ENCODE data around the gene AP3B2.

The AP3B2 gene

DNA sequence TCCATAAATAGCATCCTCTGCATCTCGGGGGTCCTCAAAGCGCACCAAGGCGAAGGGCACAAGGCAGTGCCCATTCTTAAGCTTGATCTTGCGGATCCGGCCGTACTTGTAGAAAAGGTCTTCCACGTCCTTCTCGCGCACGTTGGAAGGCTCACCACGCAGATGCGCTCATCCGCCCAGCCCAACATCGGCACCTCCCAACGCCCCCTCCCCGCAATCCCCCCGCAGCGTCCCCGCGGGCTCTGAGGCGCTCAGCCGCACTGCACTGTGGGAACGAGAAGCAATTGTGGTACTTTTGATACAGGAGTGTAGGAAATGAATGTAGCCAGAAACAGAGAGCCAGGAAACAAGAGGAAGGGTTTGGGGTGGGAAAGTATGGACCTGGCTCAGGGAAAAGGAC lies 17.5 kb downstream of the AP3B2 start:
- no peak for DNase-seq (ENCODE audit: low read depth)

DNA sequence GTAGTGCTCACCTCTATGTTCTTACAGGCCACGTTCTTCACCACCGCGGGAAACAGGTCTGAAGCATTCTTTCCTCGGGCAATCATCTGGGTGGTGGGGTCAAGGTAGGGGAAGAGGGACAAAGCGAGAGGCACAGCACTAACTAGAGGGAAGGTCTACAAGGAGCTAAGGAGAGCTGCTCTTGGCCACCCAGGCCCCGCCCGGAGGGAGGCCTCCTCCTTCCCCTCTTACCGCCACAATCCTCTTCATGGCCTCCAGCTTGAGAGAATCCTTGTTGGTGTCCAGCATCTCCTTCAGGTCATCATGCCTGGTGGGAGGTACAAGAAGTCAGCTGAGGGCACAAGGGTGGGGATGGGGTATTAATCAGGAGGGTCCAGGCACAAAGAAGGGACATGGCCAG lies 20.5 kb downstream of the AP3B2 start:
- DNase-seq (ENCODE audit: low read depth), result no peak

DNA sequence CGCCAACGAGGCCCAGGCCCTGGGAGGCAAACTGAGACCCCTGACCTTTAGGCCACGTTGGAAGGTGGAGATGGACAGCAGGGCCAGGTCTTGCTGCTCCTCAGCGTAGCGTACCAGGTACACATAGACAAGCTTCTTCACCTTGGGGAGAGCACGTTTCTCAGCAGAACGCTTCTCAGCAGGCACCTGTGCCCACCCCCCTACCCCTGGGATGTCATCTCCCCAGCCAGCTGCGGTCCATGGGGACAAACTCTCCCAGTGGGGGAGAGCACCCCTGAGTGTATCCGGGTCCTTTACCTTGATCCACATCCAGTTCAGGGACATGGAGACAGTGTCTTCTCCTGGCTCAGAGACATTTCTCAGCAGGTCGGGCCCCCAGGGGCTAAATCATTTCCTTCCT lies 21.0 kb downstream of the AP3B2 start:
- no peak for DNase-seq (ENCODE audit: low read depth)

DNA sequence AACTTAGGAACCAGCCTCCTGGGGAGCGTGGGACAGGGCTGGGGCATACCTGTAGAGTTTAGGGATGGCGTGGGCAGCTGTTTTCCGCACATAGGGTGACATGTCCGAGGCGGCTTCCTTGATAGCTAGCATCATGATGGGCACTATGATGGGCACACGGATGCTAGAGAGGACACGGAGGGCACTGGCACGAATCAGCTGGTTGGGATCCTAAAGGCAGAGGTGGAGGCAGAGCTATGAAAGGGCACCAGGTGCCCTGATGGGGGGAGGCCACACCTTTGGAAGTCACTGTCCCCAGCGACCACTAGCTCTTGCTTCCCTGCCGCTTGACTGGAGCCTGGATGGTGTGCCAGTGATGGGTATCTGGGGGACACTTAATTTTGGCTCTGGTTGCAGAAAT lies 28.3 kb downstream of the AP3B2 start:
- DNase-seq (ENCODE audit: low read depth), result no peak

DNA sequence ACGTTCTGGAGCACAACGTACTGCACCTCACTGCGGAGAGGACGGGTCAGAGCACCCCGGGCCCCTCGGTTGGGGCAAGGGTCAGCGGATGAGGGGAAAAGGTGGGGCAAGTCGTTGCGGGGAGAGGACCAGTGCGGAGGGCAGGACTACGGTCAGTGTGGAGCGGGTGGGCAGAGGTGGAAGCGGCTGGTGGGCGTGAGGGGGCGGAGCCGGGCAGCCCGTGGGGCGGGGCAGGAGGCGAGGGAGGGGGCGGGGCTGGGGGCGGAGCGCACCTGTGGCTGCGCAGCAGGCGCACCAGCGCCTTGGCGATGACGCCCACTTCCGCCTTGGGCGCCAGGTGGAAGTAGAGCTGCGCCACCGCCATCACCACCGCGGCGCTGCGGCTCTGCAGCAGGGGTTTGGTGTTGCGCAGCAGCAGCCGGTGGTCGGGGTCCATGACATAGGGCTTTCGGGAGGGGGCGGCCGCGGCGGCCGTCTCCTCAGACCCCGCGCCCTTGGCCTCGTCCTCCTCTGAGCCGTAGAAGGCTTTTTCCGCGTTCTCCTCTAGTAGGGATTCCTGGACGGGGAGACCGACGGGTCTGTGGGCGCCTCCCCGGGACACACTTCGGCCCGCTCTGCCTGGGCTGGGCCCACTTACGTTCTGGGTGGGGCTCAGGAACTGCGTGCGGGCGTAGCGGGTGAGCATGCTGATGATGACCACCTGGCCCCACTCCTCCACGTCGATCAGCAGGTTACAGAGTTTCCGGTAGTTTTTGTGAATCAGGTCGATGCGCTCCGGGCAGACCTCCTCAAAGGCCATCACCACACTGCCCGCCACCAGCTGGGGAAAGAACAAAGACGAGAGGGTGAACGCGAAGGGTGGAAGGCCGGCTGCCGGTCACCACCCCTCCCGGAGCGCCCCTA lies 29.2 kb downstream of the AP3B2 start:
- peak; percentile 72 for DNase-seq (ENCODE audit: low read depth)

DNA sequence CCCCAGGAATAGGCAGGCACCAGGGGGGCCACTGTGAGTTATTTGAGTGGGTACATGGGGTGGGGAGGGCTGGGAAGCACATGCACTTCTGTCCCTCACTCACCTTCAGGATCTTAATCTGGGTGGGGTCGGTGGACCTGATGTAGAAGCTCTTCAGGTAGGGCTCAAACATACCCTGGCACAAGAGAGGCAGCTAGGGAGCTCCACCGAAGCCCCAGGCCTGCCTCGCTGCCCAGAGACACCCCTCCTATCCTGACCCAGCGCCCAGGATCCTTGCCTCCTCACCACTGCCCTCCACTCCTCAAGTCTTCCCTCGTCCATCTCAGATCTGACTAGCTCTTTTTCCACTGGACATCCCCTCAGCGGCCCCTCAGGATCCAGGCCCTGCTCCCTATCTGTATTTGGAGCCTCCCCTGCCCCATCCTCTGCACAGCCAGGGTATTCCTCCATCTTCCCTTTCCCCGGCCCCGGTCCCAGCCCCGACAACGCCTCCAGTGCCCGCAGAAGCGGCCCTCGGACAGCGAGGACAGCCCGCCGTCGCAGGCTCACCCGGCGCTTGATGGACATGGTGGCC lies 30.0 kb downstream of the AP3B2 start:
- no peak for DNase-seq (ENCODE audit: low read depth)

DNA sequence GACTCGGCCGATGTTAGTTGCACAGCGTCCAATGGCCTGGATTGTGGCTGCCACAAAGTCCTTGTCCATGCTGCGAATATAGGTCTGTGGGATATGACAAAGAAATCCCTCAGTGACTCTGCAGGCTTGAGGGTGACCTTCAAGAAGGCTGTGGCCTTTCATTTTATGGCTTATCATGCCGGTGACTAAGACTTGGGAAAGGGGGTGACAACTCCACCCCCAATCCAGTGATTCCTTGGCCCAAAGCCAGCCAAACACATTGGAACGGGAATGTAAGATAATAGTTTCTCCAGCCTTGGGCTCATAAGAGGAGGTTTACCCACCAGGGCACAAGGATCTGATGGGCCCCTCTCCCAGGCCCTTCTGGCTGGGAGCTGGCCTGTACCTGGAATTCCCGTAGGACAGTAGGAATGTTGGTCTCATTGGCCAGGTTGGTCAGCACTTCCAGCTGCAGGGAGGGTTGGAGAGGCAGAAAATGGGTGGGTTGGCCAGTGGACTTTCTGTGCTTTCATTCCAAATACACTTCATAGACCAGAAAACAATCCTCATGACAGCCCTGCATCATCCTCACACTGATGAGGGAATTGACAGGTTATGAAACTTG lies 31.9 kb downstream of the AP3B2 start:
- DNase-seq (ENCODE audit: low read depth), result no peak

DNA sequence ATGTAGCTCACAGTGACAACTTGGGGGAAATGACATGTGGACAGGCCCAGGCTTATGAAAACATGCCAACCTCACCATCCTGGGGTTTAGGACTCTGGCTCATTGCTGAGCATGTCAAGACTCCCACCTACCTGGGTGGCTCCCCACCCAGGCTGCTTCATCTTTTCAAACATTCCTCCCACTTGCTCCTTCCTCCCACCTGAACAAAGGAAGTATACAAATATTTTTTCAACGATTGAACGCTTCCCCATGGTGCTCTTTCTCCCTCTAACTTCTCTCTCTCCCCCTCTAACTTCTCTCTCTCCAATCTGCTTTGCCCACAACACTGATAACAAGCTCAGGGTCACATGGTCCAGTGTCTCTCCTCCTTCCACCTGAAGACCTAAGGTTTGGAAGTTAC lies 34.8 kb downstream of the AP3B2 start:
- no peak for DNase-seq (ENCODE audit: low read depth)

DNA sequence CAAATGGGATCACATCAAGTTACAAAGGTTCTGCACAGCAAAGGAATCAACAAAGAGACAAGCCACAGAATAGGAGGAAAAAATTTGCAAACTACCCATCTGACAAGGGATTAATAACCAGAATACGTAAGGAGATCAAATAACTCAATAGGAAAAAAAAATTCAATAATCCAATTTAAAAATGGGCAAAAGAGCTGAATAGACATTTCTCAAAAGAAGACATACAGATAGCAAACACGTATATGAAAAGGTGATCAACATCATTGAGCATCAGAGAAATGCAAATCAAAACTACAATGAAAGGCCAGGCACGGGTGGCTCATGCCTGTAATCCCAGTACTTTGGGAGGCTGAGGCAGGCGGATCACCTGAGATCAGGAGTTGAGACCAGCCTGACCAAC lies 39.0 kb downstream of the AP3B2 start:
- DNase-seq (ENCODE audit: low read depth), result no peak

DNA sequence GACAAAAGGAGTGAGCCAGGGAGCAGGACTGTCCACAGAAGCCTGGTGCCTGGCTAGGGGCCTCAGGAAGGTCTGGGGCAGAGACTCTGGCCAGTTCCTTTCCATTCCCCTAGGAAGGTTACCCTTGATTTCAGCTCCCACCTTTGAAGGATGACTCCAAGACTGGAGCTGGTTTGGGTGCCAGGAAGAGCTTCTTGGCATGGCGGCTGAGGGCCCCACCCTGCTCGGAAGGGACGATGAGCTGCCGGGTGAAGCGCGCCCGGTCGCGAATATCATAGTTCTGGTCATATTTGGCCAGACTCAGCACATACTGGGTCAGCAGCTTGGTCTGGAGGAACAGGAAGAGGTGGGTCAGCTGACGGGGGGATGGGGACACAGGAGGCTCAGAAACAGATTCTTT lies 43.1 kb downstream of the AP3B2 start:
- no peak for DNase-seq (ENCODE audit: low read depth)

DNA sequence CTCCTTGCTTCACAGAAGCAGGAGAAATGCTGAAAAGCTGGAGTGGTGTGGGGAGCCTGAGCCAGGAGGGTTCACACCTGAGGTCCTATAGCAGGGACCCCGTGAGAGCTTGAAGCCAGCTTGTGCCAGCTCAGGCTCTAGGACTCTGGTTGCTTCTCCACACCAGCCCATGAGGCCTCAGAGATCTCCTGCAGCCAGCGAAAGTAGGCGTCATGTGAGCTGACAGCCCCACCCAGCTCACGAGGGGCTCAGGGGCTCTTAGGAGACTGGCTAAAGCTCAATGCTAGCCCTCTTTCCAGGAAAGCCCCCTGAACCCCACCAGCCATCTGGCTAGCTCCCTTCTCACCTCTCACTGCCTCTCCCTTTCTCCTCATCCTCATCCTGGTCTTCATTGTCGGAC lies 45.7 kb downstream of the AP3B2 start:
- no peak for DNase-seq (ENCODE audit: low read depth)

DNA sequence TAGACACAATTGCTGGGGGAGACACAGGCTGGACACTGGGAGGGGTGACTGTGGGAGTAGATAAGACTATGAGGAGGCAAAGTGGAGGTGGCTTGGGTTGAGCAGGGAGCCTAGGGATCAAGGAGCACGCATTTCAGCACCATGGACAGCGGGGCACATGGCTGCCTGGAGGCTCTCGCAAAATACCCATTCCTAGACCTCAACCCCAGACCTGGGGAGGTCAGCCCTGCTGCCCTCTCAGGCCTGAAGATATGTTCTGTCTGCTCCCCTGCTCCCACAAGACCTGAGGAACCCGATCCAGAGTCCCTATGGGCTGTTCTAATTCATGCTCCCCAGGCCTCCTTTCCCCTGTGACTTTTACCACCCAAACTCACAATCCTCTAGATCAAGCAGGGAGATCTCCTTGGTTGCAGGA lies 46.5 kb downstream of the AP3B2 start:
- DNase-seq (ENCODE audit: low read depth), result no peak

DNA sequence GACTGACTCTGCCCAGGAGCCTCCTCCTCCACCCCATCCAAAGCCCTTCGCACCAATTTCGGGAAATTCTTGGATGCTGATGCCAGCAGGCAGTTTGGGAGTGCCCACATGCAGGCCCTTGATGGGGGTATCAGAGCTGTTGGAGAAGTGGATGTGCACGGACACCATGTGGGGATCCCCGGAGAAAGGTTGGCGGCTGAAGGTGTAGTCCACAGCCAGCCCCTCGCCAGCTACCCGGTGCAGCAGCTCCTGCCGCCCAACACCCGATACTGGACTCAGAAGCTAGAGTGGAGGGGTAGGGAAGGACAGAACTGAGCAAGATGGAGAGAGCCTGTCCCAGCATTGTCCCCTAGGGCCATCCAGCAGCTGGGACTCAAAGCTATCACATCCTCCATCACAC lies 47.0 kb downstream of the AP3B2 start:
- DNase-seq (ENCODE audit: low read depth), result no peak

DNA sequence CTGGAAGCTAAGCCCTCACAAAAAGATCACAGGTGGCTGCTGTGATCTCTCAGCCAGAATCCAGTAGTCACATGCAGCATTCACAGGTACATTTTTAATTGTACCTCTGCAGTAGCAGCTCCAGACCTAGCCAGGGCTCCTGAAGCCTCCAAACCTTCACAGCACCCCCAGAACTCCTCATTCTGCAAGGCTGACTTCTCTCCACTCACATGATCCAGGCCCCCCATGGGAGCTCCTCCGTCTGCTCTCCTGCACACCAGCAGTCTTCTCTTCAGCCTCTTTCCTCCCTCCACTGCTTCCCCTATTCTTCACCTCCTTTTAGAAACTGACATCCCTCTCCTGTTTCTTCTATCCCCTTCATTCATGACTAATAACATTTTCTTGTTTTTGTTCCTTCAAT lies 49.3 kb downstream of the AP3B2 start:
- no peak for DNase-seq (ENCODE audit: low read depth)

DNA sequence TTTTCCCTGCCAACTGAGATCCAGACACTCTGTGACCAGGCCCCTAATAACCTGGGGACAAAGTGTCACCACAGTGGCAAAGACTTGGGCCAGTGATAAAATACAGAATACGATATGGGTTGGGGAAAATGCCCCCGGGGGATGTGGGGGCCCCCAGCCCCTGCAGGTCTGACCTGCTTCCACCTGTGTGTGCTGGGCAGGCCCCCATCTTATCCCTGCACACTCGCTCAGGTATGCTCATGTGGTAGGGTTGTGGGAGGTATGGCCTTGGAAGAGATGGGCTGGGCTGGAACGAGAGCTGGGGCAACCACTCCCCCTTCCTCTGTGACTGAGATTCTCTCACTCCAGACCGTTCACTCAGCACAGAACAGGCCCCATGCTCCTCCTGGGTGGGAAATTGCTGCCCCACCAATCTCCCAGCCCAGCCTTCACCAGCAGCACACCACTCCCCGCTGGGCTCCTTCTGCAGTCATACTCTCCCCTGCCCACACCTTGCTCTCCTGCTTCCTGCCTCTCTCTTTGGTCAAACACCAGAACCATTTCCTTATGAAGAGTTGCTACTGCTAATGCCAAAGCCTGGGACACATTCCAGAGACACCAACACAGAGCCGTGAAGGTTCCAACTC lies 52.9 kb downstream of the AP3B2 start:
- DNase-seq (ENCODE audit: low read depth), result no peak

DNA sequence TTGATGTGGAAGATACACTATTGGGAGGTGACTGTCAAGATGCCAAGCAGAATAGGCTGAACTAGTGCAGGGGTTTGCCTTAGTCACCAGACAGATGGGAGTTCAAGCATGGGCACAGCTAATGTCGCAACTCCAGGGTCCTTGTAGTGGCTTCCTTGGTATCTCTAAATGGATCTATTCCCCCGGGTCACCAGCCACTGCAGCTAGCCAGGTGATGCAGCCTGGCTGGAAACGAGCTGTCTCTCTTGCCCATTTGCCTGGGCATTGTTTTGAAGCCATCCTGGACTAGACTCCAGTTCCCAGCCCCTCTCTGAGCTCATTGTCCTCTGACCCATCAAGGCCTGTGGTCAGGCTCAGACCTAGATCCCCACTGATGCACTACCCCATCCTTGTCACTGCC lies 54.1 kb downstream of the AP3B2 start:
- no peak for DNase-seq (ENCODE audit: low read depth)

DNA sequence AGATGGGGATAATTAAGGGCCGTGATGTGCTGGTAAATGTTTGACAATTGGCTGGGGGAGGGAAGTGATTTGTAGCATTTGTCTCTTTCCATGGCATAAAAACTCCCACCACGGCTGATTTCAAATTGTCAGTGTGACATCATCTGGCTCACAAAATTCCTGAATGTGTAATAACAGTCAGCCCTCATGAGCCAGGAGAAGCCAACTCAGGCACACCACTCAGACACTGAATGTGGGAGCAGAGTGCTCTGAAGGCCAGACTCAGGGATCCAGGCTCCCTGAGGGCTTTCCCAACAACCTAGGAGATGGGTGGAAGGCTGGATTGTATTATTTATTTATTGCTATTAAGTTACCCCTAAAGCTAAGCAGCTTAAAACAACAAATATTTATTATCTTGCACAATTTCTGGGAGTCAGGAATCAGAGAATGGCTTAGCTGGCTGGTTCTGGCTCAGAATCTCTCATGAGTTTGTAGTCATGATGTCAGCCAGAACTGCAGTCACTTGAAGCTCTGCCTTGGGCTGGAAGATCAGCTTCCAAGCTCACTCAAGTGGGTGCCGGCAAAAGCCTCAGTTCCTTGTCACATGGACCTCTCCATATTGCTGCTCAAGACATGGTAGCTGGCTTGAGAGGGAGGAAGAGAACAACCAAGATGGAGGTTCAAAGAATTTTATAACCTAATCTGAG lies 56.0 kb downstream of the AP3B2 start:
- DNase-seq (ENCODE audit: low read depth), result no peak

DNA sequence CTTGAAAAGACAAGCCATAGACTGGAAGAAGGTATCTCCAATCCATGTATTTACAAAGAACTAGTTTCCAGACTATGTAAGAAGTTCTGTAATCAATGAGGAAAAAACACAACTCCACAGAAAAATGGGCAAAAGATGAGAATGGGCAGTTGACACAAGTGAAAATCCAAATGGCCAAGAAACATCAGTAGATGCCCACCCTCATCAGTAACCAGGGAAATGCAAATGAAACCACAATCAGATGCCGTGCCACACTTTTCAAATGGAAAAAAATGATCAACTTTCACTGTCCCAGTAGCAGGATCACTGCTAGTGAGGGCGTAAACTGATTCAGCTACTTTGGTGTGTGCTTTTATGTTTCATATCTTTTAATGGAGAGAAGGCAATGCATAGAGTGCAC lies 58.0 kb downstream of the AP3B2 start:
- no peak for DNase-seq (ENCODE audit: low read depth)

DNA sequence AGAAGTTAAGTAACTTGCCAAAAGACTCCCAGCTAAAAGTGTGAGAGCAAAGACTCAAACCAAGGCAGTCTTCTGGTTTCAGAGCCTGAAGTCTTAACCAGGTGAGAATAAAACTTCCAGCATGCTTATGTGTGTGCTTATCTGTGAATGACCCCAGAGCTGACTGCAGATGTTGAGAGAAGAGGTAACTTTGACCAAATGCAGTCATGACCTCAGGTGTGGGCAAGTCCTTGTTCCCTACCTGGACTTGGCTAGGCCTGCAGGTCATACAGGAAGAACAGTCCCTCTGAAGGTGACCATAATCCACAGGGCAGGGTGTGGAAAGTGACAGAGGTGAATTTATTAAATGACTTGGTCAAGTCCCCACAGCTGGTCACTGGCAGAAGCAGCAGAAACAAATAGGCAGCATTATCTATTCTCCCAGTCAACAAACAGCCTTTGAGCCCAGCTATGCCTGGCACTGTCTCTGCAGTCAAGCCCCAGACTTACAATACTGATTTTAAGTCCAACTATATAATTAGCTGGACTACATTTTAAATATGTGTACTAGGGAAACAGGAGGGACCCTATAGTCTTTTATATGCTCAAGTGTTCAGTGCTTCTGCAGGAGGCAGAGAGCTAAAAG lies 59.5 kb downstream of the AP3B2 start:
- DNase-seq (ENCODE audit: low read depth), result no peak

DNA sequence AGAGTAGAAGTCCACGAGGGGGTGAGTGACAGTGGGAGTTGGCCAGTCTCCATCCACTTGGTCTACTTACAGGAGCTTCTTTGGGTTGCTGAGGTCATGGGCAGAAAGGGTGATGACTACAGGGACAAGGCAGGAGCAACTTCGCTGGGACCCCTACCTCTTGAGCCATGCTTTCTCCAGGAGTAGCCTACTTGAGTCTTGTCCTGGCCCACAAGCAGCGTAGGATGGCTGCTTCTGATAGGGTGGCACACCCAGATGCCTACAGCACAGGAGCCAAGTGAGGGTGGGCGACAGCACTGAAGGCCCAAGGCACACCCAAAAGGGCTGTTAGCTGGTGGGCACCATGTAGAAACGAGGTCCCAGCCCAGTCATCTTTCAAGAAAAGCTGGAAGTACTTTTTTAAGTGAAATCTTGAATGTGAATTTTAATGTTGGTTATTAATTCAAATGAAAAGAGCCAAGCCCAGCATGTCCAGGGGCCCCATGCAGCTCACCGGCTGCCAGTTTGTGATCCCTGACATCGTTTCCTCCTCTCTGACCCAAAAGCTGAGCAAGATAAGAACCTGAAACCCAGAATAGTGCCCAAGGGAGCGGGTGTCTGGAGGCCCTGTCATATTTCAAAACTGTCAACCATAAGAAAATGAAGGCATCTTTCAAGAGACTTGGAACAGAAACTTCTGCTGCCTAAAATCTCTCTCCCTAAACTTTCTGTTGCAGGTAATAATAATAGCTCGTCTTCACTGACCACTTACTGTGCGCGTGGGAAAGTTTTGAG lies 60.3 kb downstream of the AP3B2 start:
- DNase-seq (ENCODE audit: low read depth), result no peak
